K562 (cell line): ENCODE results near the gene RNU1-2. TPM values are rescaled to one million over a fixed set of nuclear protein-coding genes. Genes with fewer than 3 reads are reported as not detected.
A peak's percentile ranks its signal among the peaks of the same experiment; 100 is the strongest.

Source experiments
- ATAC-seq: fragments of 200-7000 bp; cut with Tn5 transposase; 3 replicates; pipeline ENCODE4 v1.9.1; 2020; ENCODE audit warnings: moderate library complexity
- BruUV-seq: library from RNA; stranded (reverse); fragments of 400-500 nt; replicated peaks from 2 replicates; lab custom pipeline; 2021; lab: Mats Ljungman, UMichigan
- CTCF ChIA-PET: fragments of 300-600 bp; formaldehyde crosslinking; extraction: SDS; loops from one replicate; lab custom pipeline; 2021; ENCODE audit warnings: low intra/inter-chr PET ratio; lab: Yijun Ruan, JAX
- POLR2A ChIA-PET: fragments of 300-600, 350-650 bp; sonication (Branson Sonifier 250); formaldehyde crosslinking; extraction: SDS; loops from one replicate; lab custom pipeline; 2021; ENCODE audit warnings: antibody characterized with exemption, inconsistent platforms; lab: Yijun Ruan, JAX
- DNase-seq, 4 experiments: peaks; one replicate each; pipeline versions ENCODE4 v3.0.0 to v3.0.0-alpha.2; 2011 to 2018; ENCODE audit warnings: low spot score in 3 of 4, mixed read lengths in 3 of 4; ENCODE audit errors: extremely low read depth in 1 of 4
- FAIRE-seq: peaks from 2 replicates; lab custom pipeline; 2011; peaks lifted over from hg19 to GRCh38; lab: Jason Lieb, UNC
- H2AFZ ChIP-seq: 2 replicates; pipeline ENCODE4 v1.6.0; 2011; ENCODE audit warnings: low read depth, low read length, control low read depth, inconsistent platforms
- H3K27ac ChIP-seq: fragments of 200-600 bp; 3 replicates; pipeline ENCODE4 v1.8.0; 2011; ENCODE audit warnings: low read depth, mild to moderate bottlenecking, control low read depth, inconsistent platforms, low read length, moderate library complexity, mixed read lengths; ENCODE audit errors: extremely low read depth
- H3K27me3 ChIP-seq, 2 experiments: fragments of 300-600 bp in 1 of 2; 2 replicates in 1 of 2; 3 replicates in 1 of 2; pipeline versions ENCODE4 v1.6.0 to v1.8.0; 2011; ENCODE audit warnings: inconsistent platforms in 2 of 2, low read length in 2 of 2, mild to moderate bottlenecking in 1 of 2, mixed read lengths in 1 of 2, moderate library complexity in 1 of 2; ENCODE audit not compliant: control insufficient read depth in 2 of 2, insufficient read depth in 2 of 2
- H3K36me3 ChIP-seq: fragments of 300-600 bp; 3 replicates; pipeline ENCODE4 v1.8.0; 2011; ENCODE audit warnings: mild to moderate bottlenecking, low read length, inconsistent platforms; ENCODE audit not compliant: control insufficient read depth, insufficient read depth
- H3K4me1 ChIP-seq, 2 experiments: fragments of 200-600 bp in 1 of 2; replicated peaks in 1 of 2; 2 replicates in 1 of 2; 3 replicates in 1 of 2; pipeline versions ENCODE4 v1.5.1 to v1.8.0; 2011; ENCODE audit warnings: inconsistent platforms in 2 of 2, low read length in 2 of 2, mild to moderate bottlenecking in 1 of 2, mixed read lengths in 1 of 2, moderate library complexity in 1 of 2; ENCODE audit not compliant: control insufficient read depth in 2 of 2, insufficient read depth in 2 of 2
- H3K4me2 ChIP-seq: 2 replicates; pipeline ENCODE4 v1.6.1; 2011; ENCODE audit warnings: low read length, control low read depth, inconsistent platforms, mixed read lengths; ENCODE audit not compliant: insufficient read depth
- H3K4me3 ChIP-seq: fragments of 200-600 bp; sonication (generic), shearing (Covaris generic); 2 replicates; pipeline ENCODE4 v1.5.1; 2016; ENCODE audit warnings: control low read depth, inconsistent platforms
- H3K79me2 ChIP-seq: fragments of 200-600 bp; 3 replicates; pipeline ENCODE4 v1.8.0; 2011; ENCODE audit warnings: low read length, inconsistent platforms; ENCODE audit not compliant: control insufficient read depth, insufficient read depth
- H3K9ac ChIP-seq, 2 experiments: 2 replicates each; pipeline versions ENCODE4 v1.6.0 to v1.6.1; 2011; ENCODE audit warnings: low read depth in 2 of 2, low read length in 2 of 2, control low read depth in 1 of 2, inconsistent platforms in 1 of 2, mild to moderate bottlenecking in 1 of 2, mixed read lengths in 1 of 2; ENCODE audit not compliant: insufficient read depth in 1 of 2
- H3K9me1 ChIP-seq: one replicate; pipeline ENCODE4 v1.6.0; 2011; ENCODE audit warnings: inconsistent platforms, mild to moderate bottlenecking, low read length, moderate library complexity; ENCODE audit not compliant: control insufficient read depth, insufficient read depth
- H3K9me3 ChIP-seq: replicated peaks from 2 replicates; pipeline ENCODE4 v1.5.1; 2011; ENCODE audit warnings: low read depth, low read length, inconsistent platforms; ENCODE audit not compliant: control insufficient read depth, insufficient read depth
- H4K20me1 ChIP-seq: replicated peaks from 2 replicates; pipeline ENCODE4 v1.6.1; 2011; ENCODE audit warnings: low read length, inconsistent platforms, mixed read lengths; ENCODE audit not compliant: control insufficient read depth, insufficient read depth
- CBX3 ChIP-seq, 2 experiments: IDR thresholded peaks; 1 replicate in 1 of 2; 2 replicates in 1 of 2; pipeline ENCODE4 v1.6.1; 2012; ENCODE audit warnings: inconsistent platforms in 2 of 2, low read length in 2 of 2, borderline replicate concordance in 1 of 2, control low read depth in 1 of 2
- DACH1 ChIP-seq: fragments of 450-650 bp; IDR thresholded peaks from 2 replicates; pipeline ENCODE4 v1.6.1; 2018; ENCODE audit not compliant: partially characterized antibody
- DDX20 ChIP-seq: fragments of 450-650 bp; IDR thresholded peaks from 2 replicates; pipeline ENCODE4 v1.6.1; 2016; ENCODE audit warnings: missing genetic modification characterization, low read depth, mild to moderate bottlenecking, missing compliant biosample characterization, moderate library complexity
- ELF1 ChIP-seq: fragments of 200-800 bp; sonication (Bioruptor generic); IDR thresholded peaks from 2 replicates; pipeline ENCODE4 v1.6.1; 2016; ENCODE audit warnings: missing genetic modification characterization, missing compliant biosample characterization
- ESRRB ChIP-seq: fragments of 250-450 bp; sonication (Bioruptor Pico); IDR thresholded peaks from 2 replicates; pipeline ENCODE4 v1.5.0; 2020; ENCODE audit warnings: mild to moderate bottlenecking, moderate library complexity, borderline replicate concordance
- FOXP4 ChIP-seq: sonication (generic); formaldehyde crosslinking; IDR thresholded peaks from 2 replicates; pipeline ENCODE4 v1.8.0; 2022; ENCODE audit warnings: mild to moderate bottlenecking, missing genetic modification reagents, borderline replicate concordance
- HNRNPK ChIP-seq: fragments of 200-400 bp; formaldehyde crosslinking; IDR thresholded peaks from one replicate; pipeline ENCODE4 v1.6.1; 2018; ENCODE audit warnings: mild to moderate bottlenecking, low read depth, low read length; ENCODE audit not compliant: poor library complexity, severe bottlenecking
- KDM2B ChIP-seq: fragments of 250-450 bp; sonication (Bioruptor Pico); IDR thresholded peaks from 2 replicates; pipeline ENCODE4 v1.8.0; 2021; ENCODE audit warnings: mild to moderate bottlenecking, moderate library complexity
- PCBP1 ChIP-seq: fragments of 200-400 bp; formaldehyde crosslinking; IDR thresholded peaks from 2 replicates; pipeline ENCODE4 v1.6.1; 2018; ENCODE audit warnings: mild to moderate bottlenecking, low read depth, low read length; ENCODE audit not compliant: poor library complexity, severe bottlenecking
- PHTF2 ChIP-seq: fragments of 250-450 bp; sonication (Bioruptor Pico); IDR thresholded peaks from 2 replicates; pipeline ENCODE4 v1.5.0; 2021; ENCODE audit warnings: mild to moderate bottlenecking
- PREB ChIP-seq: sonication (generic); formaldehyde crosslinking; IDR thresholded peaks from 2 replicates; pipeline ENCODE4 v1.8.1; 2023; ENCODE audit warnings: mild to moderate bottlenecking, missing genetic modification reagents
- RBM39 ChIP-seq: fragments of 200-400 bp; formaldehyde crosslinking; optimal IDR thresholded peaks from 2 replicates; pipeline ENCODE3; 2018; ENCODE audit warnings: low read depth, low read length
- TBL1XR1 ChIP-seq, 2 experiments: IDR thresholded peaks; 2 replicates each; pipeline ENCODE4 v1.6.1; 2012; ENCODE audit warnings: improper control_type of control experiment in 2 of 2, low read length in 2 of 2, mild to moderate bottlenecking in 1 of 2
- TBP ChIP-seq: optimal IDR thresholded peaks from 2 replicates; pipeline ENCODE3; 2011; ENCODE audit warnings: low read depth, low read length, improper control_type of control experiment
- XRCC4 ChIP-seq: IDR thresholded peaks from one replicate; pipeline ENCODE4 v1.6.1; 2011; ENCODE audit not compliant: insufficient read depth, insufficient read length; ENCODE audit errors: extremely low read depth
- ZNF253 ChIP-seq: fragments of 250-450 bp; sonication (Bioruptor Pico); conservative IDR thresholded peaks from 2 replicates; pipeline ENCODE4 v1.6.1; 2021; ENCODE audit warnings: mild to moderate bottlenecking
- ZNF551 ChIP-seq: fragments of 250-450 bp; sonication (Bioruptor Pico); IDR thresholded peaks from 2 replicates; pipeline ENCODE4 v1.5.0; 2021; ENCODE audit warnings: mild to moderate bottlenecking, moderate library complexity
- ZNF707 ChIP-seq: fragments of 250-450 bp; sonication (Bioruptor Pico); conservative IDR thresholded peaks from 2 replicates; pipeline ENCODE4 v1.8.0; 2022; ENCODE audit warnings: inconsistent platforms, mild to moderate bottlenecking, moderate library complexity
- ZSCAN29 ChIP-seq: fragments of 450-650 bp; IDR thresholded peaks from 2 replicates; pipeline ENCODE4 v1.6.1; 2017
- WGBS: fragments of 100-300 bp; shearing (Covaris generic); methylation state at CpG from one replicate; pipeline ENCODE4 v1.1.6; 2016; ENCODE audit warnings: low coverage, mixed read lengths; ENCODE audit not compliant: insufficient coverage; ENCODE audit errors: missing lambda C conversion rate; 5-methylcytosine and 5-hydroxymethylcytosine counted together
- in situ Hi-C: fragments of 300-500 bp; cut with MboI; formaldehyde crosslinking; loops from 4 replicates; pipeline ENCODE4 v1.15.0; 2018; ENCODE audit warnings: inconsistent platforms, mixed read lengths
- intact Hi-C: fragments of 100-400 bp; cut with micrococcal nuclease; formaldehyde crosslinking; loops from 2 replicates; pipeline ENCODE4 v1.14.2; 2022
- polyA plus RNA-seq, 8 experiments: library from polyadenylated mRNA; depleted of rRNA in 4 of 8; stranded (reverse) in 5 of 8; unstranded in 3 of 8; fragments of >200 nt; fragmentation: Nextera tagmentation in 2 of 8; fragmentation: Illumina TruSeq in 1 of 8; extraction: Ambion mirVana in 2 of 8; extraction: Trizol in 1 of 8; gene quantifications; 2 replicates each; pipeline versions ENCODE4 v1.2.1 to v1.2.3, GENCODE V29; 2011 to 2014; ENCODE audit warnings: inconsistent platforms in 1 of 8, missing spikeins in 1 of 8
- total RNA-seq, 7 experiments: library from RNA; depleted of rRNA in 6 of 7; stranded (reverse); fragments of >200 nt in 6 of 7; fragmentation: Illumina TruSeq in 2 of 7; extraction: Trizol in 2 of 7; gene quantifications; 2 replicates each; pipeline versions ENCODE4 v1.2.1 to v1.2.3, GENCODE V29; 2011 to 2021; ENCODE audit warnings: low replicate concordance in 1 of 7

The RNU1-2 gene
- total and polyA plus RNA-seq, 9 of the 15 experiments (the other 6 are each of a cell fraction or from before 2014, with no cell fraction given), result under 0.01 to 32,823 (median 2,538) TPM; not detected in 4

DNA sequence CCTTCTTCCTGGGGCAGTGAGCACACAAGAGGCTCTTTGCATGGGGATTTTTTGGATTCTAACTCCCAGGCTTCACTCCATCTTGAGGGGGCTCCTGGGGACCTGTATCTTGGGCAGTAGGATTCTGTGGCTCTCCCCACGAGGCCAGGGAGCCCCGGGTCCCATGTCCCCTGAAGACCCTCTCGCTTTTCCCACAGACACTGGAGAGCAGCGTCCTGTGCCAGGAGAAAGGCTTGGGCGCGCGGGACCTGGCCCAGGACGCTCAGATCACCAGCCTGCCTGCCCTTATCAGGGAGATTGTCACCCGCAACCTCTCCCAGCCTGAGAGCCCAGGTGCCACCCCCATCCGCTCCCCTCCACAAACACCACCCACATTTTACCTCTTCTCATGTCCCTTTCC is 26.7 kb downstream of the RNU1-2 start (continued):
- no peak for TF ChIP-seq KDM2B (CRISPR knock-in tag)
- no peak for TF ChIP-seq PCBP1
- TF ChIP-seq PREB, result no peak
- TF ChIP-seq DACH1, result no peak
- no peak for TF ChIP-seq XRCC4
- TF ChIP-seq CBX3 (IDR thresholded peaks at IDR 0.05; ENCODE audit: borderline replicate concordance in 1 of 2, low read length in 2 of 2), result no peak

- Histone ChIP-seq H3K9me3 (no peaks in the 10 kb centered on the region), H3K4me3 (no peak overlapping the region), H4K20me1 (no peaks in the 10 kb centered on the region; the same call in none of the 2 replicates), H3K9me1 (no peaks in the 10 kb centered on the region), H3K27me3 (peaks cover 8 to 13% of the 10 kb centered on the region in 2 experiments; a peak in 3 of 5 replicates), H3K4me2 (no peak overlapping the region), H3K36me3 (no peaks in the 10 kb centered on the region), H2AFZ (0 out of 2 replicates have a peak overlapping the region, but pooled peaks have one; percentile 5), H3K79me2 (no peaks in the 10 kb centered on the region), H3K9ac (peak overlapping the region in 1 of 2 experiments; percentile 15; a peak in 1 of 4 replicates), H3K27ac (no peak overlapping the region), H3K4me1 (peaks cover 0 to 21% of the 10 kb centered on the region in 2 experiments; a peak in 3 of 5 replicates)
- ChIA-PET CTCF (no interaction called here), POLR2A (interaction anchor here (4.2 kb wide), 1 partner anchor 18 kb away, joined by 32 read pairs; no protein-coding TSS in a partner anchor)
- BruUV-seq, result no TSS peak
- DNase-seq (peak; percentile 33 to 35 (median 34)), ATAC-seq (peak; percentile 43), FAIRE-seq (no peak)
- in situ Hi-C loops, result loop anchor here (25.0 kb wide), 1 partner anchor 311 kb away; the partner anchor contains the start of gene NBPF1
- intact Hi-C loops, result no loop called here
- WGBS, result 22% methylated on average over 18 of the region's 18 CpGs
- TF ChIP-seq DDX20 (tag), result no peak
- TF ChIP-seq ELF1 (tag), result 0 out of 2 replicates have a peak, but pooled peaks have one; percentile 49
- TF ChIP-seq ZNF253, result no peak
- no peak for TF ChIP-seq PHTF2 (CRISPR knock-in tag)
- TF ChIP-seq HNRNPK, result no peak
- no peak for TF ChIP-seq TBP
- TF ChIP-seq RBM39, result no peak
- TF ChIP-seq TBL1XR1 (IDR thresholded peaks at IDR 0.05; ENCODE audit: low read length in 2 of 2), result no peak
- no peak for TF ChIP-seq ZSCAN29
- TF ChIP-seq ESRRB (CRISPR knock-in tag), result no peak
- TF ChIP-seq ZNF551 (CRISPR knock-in tag), result no peak
- TF ChIP-seq ZNF707, result no peak
- TF ChIP-seq FOXP4 (CRISPR knock-in tag), result no peak
These were observed 27.2 kb downstream of the RNU1-2 start for GRCh38 chr1:16922885-16923431.
